COLO668 (cell line): ENCODE measurements around the gene BCL2L13.

Experiments
- DNase-seq: peaks from one replicate; lab custom pipeline; 2025; ENCODE audit not compliant: unreplicated experiment; lab: John Stamatoyannopoulos, UW

BCL2L13 gene

GRCh38 chr22:17777005-17777716 lies 138.6 kb downstream of the BCL2L13 start:
- DNase-seq: no peak

- DNase-seq: no peak
Measured at GRCh38 chr22:17777717-17778044, 139.1 kb downstream of the BCL2L13 start.

DNA sequence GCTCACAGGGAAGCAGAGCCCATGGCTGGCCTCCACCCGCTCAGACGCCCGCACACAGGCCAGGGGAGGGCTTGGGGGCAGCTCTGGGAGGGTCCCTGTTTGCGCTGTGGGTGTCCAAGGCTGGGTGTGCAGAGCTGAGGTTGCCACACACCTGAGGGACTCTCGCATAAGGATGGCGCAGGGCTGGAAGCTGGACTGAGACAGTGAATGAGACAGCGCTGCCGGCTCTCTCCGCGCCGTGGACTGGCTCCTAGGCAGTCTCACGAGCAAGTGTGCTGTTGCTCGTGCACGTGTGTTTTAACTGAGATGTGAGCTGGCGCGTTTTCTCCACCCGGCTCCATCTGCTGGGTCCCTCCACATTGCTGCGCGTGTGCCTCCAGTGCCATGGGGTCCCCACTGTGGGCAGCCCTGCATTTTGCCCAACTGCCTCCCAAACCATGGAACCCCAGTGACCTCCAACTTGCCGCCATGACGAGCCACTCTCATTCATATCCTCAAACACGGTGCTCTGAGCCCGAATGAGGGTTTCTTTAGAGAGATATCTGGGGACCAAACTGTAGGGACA lies 139.9 kb downstream of the BCL2L13 start:
- DNase-seq: no peak

- DNase-seq: no peak
Measured at GRCh38 chr22:17779286-17780115, 140.9 kb downstream of the BCL2L13 start.

GRCh38 chr22:17780116-17780740 lies 141.7 kb downstream of the BCL2L13 start:
- DNase-seq: no peak
